B cell (primary cell): ENCODE data around the gene RTBDN.

Experiments used
- CTCF ChIP-seq: fragments of 200-600 bp; IDR thresholded peaks from one replicate; pipeline ENCODE4 v1.8.0; 2022; ENCODE audit warnings: antibody characterized with exemption, mild to moderate bottlenecking
- EZH2 ChIP-seq: IDR thresholded peaks from 2 replicates; pipeline ENCODE4 v1.6.1; 2012; ENCODE audit warnings: borderline replicate concordance, low read depth, mild to moderate bottlenecking, moderate library complexity, low read length; ENCODE audit not compliant: insufficient read depth, poor library complexity, severe bottlenecking

GRCh38 chr19:12840091-12841079 is 6.0 kb upstream of the RTBDN start:
- TF ChIP-seq CTCF (no peak), EZH2 (no peak)
